A549 treated with CpdA at 1 μM for 4 hours (cell line): ENCODE results near the gene TPX2. TPM values are rescaled to one million over a fixed set of nuclear protein-coding genes. Genes with fewer than 3 reads are reported as not detected.

Experiments
- total RNA-seq: library from RNA; stranded (reverse); fragments of 200-300 nt; extraction: Qiagen RNA extraction; gene quantifications from 5 replicates; pipeline ENCODE4 v1.2.3, GENCODE V29; 2022; ENCODE audit warnings: low read depth

TPX2 gene, protein sequence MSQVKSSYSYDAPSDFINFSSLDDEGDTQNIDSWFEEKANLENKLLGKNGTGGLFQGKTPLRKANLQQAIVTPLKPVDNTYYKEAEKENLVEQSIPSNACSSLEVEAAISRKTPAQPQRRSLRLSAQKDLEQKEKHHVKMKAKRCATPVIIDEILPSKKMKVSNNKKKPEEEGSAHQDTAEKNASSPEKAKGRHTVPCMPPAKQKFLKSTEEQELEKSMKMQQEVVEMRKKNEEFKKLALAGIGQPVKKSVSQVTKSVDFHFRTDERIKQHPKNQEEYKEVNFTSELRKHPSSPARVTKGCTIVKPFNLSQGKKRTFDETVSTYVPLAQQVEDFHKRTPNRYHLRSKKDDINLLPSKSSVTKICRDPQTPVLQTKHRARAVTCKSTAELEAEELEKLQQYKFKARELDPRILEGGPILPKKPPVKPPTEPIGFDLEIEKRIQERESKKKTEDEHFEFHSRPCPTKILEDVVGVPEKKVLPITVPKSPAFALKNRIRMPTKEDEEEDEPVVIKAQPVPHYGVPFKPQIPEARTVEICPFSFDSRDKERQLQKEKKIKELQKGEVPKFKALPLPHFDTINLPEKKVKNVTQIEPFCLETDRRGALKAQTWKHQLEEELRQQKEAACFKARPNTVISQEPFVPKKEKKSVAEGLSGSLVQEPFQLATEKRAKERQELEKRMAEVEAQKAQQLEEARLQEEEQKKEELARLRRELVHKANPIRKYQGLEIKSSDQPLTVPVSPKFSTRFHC
- total RNA-seq = 100 to 117 TPM (median 107 TPM) in 5 replicates

DNA sequence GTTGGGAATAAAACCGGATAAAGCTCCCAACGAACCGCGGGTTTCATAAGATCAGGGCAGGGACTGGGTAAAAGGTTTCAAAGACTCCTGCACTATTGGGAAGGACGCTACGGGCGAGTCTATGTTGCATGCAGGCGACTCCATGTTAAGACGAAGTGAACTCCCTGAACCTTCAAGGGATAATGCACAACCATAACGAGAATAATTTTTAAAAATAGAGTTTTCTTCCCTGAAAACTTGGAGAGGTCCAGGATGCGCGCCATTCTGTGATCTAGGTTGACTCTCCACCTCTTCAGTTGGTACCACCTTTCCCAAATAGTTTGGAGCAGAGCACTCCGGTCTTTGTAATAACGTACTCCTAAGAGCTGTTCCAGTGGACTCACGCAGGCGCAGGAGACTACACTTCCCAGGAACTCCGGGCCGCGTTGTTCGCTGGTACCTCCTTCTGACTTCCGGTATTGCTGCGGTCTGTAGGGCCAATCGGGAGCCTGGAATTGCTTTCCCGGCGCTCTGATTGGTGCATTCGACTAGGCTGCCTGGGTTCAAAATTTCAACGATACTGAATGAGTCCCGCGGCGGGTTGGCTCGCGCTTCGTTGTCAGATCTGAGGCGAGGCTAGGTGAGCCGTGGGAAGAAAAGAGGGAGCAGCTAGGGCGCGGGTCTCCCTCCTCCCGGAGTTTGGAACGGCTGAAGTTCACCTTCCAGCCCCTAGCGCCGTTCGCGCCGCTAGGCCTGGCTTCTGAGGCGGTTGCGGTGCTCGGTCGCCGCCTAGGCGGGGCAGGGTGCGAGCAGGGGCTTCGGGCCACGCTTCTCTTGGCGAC lies at the start of gene TPX2:
TPX2 (plus strand) TSS at position 562 of the 821 bp plus-strand sequence. CDS start 18,187 bp downstream, outside the sequence.

DNA sequence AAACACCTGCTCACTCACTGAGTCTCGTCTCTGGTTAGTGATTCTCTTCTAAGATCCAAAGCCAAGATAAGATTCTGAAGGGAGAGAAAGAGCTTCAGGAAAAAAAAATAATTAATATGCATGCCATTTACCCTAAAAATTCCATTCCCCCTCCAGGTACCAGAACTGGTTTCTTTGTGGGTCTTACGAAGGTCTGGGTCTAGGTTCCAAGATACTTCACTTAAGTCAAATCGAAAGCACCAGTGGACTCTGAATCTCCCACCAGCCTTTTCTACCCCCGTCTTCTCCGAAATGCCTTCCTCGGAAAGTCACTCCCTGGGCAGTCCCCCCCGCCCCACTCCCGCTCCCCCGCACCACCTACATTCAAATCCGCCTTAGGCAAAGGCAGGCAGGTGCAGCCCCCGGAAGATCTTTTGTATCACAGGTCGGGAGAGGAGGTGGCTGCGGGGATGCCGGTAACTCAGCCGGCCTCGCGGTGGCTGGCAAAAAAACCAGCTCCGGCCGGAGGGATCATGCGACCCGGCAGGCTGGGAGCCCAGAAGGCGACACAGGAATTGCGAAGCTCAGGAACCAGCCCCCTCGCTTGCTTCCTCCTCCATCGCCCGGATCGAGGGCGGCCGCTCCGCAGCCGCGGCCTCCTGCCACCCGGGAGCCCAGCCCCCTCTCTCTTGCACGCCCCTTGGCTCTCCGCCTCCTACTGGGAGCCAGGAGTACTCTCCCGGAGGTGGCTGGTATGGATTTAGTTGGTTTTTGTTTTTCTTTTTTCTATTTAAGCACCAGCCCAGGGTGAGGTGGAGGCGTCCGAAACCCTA lies 16.6 kb upstream of the TPX2 start, which contains the start of gene BCL2L1:
BCL2L1 (minus strand) TSS at position 612 of the 812 bp plus-strand sequence. CDS start 650 bp downstream, outside the sequence.

DNA sequence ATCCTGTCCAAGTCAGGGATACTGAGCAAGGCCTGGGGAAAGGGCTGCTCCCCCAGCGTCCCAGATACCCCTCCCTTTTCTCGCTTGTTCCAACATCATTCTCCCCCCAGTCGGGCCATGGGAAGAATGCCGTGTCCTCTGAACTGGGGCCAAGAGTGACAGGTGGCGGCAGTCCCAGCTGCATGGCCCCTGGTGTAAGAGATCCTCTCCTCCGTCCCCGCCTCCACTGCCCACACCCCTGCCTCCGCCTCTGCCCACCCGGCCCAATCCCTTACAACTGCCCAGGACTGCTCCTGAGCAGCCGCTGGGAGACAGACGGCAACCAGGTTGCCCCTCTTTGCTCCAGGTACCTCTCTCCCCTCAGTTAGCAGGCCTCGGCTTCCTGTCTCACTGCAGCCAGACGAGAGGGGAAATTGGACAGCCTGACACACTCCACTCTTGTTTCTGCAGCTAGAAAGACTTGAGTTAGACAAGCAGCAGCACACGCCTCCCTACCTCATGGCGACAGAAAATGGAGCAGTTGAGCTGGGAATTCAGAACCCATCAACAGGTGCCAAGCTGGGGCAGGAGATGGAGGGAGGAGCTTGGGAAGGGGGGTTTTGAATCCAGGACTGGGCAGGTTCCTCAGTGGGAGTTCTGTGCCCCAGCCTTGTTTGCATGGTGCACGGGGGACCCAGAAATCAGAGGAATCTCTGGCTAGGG lies 80.1 kb downstream of the TPX2 start, which contains the start of gene MYLK2:
MYLK2 (plus strand) TSS at position 274 of the 702 bp plus-strand sequence; CDS start at position 499, 225 bp downstream.

DNA sequence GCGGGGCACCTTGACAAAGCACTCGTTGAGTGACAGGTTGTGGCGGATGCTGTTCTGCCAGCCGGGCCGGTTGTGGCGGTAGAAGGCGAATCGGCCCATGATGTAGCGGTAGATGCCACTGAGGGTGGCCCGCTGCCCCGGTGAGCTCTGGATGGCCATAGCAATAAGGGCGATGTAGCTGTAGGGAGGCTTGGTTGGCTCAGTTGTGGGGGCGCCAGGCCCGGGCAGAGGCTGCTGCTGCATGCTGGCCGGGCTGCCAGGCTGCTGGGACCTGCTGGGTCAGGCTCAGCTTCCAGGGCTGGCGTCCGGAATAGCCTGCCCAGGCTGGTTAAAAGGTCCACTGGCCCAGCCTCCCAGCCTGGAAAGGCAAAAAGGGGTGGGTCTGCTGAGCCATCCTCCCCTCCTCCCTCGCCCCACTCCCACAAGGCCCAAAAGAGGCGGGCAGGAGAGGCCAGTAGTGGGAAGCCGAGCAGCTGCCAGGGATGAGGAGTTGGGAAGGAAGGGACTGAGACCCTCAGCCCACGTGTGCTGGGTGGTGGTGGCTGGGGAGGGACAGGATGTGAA lies 106.3 kb downstream of the TPX2 start, which contains the start of gene FOXS1:
FOXS1 (minus strand) TSS at position 305 of the 564 bp plus-strand sequence; CDS start at position 243, 62 bp downstream.

Other genes with a start within 250 kb of the TPX2 start
- gene HM13, start 224.8 kb upstream of the TPX2 start, total RNA-seq = 190 to 266 TPM (median 248 TPM) in 5 replicates
- 155 to 284 TPM (median 194 TPM) in 5 replicates for gene ID1, start 134.0 kb upstream of the TPX2 start, total RNA-seq
- gene COX4I2, start 101.4 kb upstream of the TPX2 start, total RNA-seq = not detected in 5 replicates
- 135 to 153 TPM (median 148 TPM) in 5 replicates for gene BCL2L1, start 16.4 kb upstream of the TPX2 start, total RNA-seq
- 0.61 to 0.87 TPM (median 0.66 TPM) in 5 replicates for gene MYLK2, start 80.1 kb downstream of the TPX2 start, total RNA-seq
- 0.62 to 1.8 TPM (median 1.2 TPM) in 5 replicates for gene FOXS1, start 106.3 kb downstream of the TPX2 start, total RNA-seq
- 0.64 to 1.5 TPM (median 1.1 TPM) in 5 replicates for gene DUSP15, start 131.2 kb downstream of the TPX2 start, total RNA-seq
- 0.06 to 0.20 TPM in 2 of 5 replicates, not detected in the others for gene TTLL9, start 131.3 kb downstream of the TPX2 start, total RNA-seq
- 29.2 to 36.5 TPM (median 34.3 TPM) in 5 replicates for gene PDRG1, start 212.8 kb downstream of the TPX2 start, total RNA-seq
- under 0.01 to 0.02 TPM in 2 of 5 replicates, not detected in the others for gene XKR7, start 228.9 kb downstream of the TPX2 start, total RNA-seq